ENCODE measurements around the gene RAB11FIP4.

DNA sequence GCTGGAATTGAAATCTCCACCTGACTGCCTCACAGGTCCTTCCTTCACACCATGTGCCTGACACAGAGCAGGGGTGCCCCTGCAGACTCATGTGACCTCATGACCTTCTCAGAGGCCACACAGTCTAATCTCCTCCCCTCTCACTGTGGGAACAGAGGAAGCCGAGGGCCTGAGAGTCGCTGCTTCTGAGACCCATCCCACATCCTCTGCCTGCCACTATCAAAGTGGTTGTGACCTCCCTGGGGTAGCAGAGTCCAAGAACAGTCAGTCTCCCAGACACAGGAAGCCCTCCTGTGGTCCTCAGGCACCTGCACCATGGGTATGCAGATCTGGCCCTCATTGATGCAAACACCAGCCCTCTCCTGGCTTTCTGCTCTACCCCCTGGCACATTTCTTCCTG is 78.5 kb downstream of the RAB11FIP4 start:
- TF ChIP-seq, protein P1, sequence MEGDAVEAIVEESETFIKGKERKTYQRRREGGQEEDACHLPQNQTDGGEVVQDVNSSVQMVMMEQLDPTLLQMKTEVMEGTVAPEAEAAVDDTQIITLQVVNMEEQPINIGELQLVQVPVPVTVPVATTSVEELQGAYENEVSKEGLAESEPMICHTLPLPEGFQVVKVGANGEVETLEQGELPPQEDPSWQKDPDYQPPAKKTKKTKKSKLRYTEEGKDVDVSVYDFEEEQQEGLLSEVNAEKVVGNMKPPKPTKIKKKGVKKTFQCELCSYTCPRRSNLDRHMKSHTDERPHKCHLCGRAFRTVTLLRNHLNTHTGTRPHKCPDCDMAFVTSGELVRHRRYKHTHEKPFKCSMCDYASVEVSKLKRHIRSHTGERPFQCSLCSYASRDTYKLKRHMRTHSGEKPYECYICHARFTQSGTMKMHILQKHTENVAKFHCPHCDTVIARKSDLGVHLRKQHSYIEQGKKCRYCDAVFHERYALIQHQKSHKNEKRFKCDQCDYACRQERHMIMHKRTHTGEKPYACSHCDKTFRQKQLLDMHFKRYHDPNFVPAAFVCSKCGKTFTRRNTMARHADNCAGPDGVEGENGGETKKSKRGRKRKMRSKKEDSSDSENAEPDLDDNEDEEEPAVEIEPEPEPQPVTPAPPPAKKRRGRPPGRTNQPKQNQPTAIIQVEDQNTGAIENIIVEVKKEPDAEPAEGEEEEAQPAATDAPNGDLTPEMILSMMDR (IDR thresholded peaks at IDR 0.05; ENCODE audit: low read depth, low read length, poor library complexity, severe bottlenecking): no peak
- no peak for TF ChIP-seq EZH2phosphoT487 (IDR thresholded peaks at IDR 0.05; ENCODE audit: borderline replicate concordance, low read length)
